NCI-H2171 (cell line): ENCODE measurements around the gene PAK6.

Experiments
- DNase-seq: peaks from one replicate; lab custom pipeline; 2025; lab: John Stamatoyannopoulos, UW

Gene PAK6

DNA sequence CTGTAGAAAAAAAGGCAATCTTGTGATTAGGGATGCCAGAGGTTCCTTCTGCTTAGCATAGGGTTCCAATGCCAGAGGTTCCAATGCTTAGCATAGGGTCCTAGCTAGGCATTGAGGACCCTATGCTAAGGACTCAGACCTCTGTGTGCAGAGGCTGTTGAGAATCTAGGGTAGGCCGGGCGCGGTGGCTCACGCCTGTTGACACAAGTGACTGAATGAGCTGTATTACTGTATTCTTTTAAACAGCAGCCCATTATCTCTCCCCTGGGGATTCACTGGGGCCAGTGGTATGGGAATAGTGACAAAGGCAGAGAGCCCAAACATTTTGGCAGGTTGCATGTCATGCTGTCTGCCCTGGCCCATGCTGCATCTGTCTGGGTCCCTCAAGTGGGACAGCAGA, 16.2 kb downstream of the PAK6 start:
- no peak for DNase-seq

DNA sequence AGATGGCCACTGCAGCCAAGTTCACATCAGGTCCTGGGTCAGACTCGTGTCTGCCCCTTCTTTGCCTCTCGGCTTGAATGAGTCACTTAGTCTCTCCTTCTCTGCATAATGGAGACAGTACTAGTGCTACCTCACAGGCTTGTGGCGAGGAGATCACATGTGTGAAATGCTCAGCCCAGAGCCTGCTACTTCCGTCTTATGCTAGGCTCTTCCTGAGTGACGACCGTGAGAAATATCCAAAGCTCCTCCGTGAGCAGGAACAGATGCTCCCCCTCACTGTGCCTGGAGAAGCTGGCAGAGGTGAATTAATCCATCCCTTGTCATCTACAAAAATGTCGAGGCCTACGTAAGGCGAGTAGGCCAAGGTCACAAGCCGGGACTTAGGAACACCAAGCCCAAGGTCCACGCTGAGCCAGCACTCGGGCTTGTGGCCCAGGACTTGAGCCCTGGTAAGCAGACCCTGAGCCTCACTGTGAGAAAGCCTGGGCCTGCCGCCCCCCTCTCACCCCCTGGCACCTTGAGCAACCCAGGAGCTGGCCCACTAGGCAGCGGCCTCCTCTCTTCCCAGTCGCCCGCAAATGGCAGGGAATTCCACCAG, 17.9 kb downstream of the PAK6 start:
- no peak for DNase-seq

DNA sequence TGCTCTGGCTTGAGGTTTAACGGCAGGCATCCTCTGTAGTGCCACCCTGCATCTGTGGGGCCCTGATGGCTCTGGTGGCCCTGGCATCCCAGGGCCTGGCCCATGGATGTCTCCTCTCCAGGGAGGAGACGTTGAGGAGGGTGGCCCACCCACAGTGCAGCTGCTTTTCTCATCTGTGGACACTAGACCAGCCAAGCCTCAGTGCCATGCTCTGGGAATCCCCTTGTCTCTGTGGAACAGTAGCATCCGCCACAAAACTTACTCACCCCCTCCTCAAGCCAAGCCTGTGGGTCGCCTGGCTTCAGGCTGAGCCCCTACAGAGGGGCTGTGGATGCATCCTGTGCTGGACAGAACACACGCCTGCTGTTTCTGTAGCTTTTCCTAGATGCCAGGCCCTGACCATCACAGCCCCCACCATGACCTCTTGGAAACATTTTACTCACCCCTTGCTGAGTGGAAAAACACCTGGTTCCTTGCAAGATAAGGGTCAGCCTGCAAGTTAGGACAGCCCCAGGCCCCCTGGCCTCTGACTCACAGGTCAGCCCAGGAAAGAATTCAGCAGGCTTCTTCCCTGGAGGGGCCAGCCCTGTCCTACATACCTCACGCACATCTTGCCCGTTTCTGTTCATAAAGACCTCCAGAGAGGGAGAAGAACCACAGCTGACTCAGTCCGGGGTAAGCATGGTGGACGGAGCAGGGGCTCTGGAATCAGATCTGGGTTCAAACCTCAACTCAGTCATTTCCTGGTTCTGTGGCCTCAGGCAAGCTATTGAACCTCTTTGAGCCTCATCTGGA, 19.0 kb downstream of the PAK6 start:
- no peak for DNase-seq

DNA sequence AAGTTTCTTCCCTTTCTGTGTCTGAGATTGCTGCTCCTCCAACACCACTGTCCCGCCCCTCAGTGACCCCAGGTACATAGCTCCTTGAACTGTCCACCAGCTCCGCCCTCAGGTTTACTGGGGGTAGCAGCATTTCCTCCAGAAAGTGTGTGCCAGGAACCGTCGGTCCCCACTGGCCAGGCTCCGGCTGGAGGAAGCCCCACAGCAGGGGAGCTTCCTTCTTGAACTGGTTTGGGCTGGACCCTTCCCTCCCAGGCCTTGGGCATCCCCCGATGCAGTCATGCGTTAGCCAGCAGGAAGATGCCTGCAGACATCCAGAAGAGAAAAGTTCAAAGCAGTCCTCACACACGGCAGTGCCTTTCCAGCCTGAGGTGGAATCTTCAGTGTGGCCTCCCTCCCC, 19.7 kb downstream of the PAK6 start:
- DNase-seq = no peak

DNA sequence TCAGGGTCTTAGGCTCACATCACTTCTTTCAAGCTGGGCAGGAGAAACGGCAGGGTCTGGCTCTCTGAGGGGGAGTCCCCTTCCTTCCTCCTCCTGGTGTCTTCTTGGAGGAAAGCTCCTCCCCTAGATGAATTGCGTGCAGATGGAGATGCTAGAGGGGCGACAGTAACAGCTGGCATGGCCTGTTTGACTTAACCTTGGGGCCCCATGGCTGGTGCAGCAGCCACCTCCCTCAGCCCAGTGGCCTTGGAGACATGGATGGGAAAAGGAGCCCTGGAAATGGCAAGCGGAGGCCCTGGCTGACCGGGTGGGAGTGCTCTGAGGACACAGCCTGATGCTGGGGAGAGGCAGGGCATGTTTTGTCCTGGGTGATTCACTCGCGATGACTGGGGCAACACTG, 20.2 kb downstream of the PAK6 start:
- no peak for DNase-seq

DNA sequence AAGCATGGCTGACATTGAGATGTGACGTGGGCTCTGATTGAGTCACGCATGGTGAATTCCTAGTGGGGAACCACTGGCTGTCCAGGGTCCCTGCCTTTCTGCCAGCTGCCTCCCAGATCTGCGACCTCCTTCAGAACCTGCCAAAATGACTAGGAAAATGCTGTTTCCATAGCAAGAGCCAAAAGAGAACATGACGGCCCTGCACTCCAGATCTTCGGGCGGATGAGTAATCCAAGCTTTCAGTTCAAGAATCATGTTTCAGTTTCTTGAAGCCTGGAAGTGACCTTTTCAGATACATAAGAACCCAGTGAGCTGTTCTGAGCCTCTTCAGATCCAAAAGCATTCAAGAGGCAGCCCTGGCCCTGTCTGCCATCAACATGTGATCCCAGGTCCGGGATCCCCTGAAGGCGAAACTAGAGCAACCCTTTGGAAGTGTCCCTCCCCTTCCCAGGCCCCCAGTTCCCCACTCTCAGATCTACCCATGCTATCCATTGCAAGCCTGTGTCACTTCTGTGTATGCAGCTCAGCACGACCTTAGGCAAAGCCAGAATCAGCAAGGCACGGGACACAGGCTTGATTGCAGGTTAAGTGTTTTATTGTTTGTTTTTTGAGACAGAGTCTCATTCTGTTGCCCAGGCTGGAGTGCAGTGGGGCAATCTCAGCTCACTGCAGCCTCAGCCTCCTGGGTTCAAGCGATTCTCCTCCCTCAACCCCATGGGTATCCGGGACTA, 24.3 kb downstream of the PAK6 start:
- no peak for DNase-seq

DNA sequence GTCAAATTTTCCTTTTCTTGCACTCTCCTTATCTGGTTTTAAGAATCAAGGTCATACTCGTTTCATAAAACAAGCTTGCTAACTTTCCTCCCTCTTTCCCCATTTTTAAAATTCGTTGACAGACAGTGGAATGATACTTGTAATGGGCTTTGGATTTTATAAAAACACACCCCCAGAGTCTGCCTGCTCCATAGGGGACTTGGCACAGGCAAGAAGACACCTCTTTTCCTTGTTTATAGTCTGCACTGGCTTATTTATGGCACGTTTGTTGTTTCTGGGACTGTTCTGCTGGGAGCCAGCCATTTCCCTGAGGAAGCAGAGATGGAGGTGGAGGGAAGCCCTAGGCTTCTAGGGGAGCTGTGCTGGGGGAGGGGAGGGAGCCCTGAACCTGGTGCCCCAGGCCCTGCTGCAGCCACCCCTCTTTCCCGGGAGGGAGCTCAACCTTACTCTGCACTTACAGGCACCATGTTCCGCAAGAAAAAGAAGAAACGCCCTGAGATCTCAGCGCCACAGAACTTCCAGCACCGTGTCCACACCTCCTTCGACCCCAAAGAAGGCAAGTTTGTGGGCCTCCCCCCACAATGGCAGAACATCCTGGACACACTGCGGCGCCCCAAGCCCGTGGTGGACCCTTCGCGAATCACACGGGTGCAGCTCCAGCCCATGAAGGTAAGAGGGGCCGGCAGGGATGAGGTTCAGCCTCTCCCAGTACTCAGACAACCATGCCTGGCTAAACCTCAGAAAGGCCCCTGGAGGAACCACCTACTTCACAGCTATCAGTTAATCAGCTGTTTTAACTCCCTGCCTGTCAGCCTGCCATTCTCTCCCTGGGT, 25.7 kb downstream of the PAK6 start:
- no peak for DNase-seq

DNA sequence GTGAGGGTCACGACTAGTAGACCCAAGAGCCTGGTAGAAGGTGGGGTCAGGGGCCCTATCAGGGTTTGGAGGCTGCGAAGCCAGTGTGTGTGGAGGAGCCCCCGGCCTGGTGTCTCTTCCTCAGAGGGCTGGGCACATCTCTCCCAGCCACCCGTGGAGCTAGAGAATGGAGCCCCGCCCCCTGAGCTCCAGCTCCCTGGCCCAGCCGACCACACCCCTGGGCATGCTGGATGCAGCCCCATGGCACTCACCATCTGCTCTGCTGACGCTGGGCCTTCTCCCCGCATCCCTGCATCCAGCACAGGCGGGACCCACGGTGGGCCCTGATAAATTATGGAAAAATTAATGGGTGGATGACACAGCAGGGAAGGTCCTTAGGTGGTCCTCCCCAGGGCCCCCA, 26.5 kb downstream of the PAK6 start:
- peak; percentile 34 for DNase-seq

DNA sequence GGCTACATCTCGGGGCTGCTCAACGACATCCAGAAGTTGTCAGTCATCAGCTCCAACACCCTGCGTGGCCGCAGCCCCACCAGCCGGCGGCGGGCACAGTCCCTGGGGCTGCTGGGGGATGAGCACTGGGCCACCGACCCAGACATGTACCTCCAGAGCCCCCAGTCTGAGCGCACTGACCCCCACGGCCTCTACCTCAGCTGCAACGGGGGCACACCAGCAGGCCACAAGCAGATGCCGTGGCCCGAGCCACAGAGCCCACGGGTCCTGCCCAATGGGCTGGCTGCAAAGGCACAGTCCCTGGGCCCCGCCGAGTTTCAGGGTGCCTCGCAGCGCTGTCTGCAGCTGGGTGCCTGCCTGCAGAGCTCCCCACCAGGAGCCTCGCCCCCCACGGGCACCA, 27.0 kb downstream of the PAK6 start:
- no peak for DNase-seq

DNA sequence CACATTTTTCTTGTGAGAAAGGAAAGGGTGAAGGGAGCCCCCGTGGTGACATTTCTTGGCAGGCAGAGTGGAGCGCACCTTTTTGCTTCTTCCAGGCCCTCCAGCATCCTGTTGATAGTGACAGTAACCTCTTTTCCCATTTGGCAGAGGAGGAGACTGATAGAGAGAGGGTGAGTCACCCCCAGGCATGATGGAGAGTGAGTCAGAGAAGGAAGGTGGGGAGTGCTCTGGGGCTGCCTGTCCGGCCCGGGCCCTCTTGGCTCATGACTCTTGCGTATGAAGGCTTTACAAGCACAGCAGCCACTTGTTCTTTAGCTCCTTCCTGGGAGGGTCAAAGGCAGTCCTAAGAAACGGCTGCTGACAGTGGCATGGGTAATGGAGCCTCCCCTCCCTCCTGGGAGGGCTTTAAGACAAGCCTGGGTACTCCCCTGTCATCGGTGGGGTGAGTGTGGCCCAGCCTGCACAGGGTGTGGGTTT, 28.0 kb downstream of the PAK6 start:
- no peak for DNase-seq

DNA sequence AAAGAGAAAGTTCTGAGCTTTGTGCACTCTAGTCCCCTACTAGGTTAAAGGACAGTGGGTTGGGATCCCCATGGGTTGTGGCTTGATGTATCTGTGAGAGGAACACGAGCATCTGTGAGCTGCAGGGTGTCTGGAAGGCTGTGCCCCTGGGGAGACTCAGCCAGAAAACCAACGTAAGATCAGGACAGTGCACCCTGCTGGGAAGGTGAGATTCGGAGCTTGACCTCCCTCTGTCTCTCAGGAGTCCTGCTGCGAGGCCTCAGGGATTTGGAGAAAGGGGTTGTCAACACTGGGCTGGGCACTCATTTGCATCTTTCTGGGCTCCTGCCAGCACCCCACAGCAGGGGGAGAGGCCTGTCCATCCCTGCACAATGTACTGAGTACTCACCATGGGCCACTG, 28.8 kb downstream of the PAK6 start:
- DNase-seq = no peak

DNA sequence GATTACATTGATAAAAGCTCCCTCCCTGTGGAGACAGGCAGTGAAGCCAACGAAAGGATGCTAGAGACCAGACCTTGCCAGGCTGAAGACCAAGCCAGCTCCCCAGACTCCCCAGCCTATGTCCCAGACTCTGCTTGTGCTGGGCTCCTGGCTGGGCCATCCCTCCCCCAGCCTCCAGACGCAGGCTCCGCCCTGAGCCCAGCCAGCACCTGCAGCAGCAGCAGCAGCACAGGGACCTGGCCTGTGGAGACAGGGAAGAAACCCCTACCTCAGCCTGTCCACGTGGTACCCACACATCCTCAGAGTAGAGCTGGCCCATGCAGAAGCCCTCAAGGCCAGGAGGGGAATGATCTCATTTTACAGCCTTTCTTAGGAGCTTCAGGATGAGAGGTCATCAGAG, 30.7 kb downstream of the PAK6 start:
- no peak for DNase-seq

DNA sequence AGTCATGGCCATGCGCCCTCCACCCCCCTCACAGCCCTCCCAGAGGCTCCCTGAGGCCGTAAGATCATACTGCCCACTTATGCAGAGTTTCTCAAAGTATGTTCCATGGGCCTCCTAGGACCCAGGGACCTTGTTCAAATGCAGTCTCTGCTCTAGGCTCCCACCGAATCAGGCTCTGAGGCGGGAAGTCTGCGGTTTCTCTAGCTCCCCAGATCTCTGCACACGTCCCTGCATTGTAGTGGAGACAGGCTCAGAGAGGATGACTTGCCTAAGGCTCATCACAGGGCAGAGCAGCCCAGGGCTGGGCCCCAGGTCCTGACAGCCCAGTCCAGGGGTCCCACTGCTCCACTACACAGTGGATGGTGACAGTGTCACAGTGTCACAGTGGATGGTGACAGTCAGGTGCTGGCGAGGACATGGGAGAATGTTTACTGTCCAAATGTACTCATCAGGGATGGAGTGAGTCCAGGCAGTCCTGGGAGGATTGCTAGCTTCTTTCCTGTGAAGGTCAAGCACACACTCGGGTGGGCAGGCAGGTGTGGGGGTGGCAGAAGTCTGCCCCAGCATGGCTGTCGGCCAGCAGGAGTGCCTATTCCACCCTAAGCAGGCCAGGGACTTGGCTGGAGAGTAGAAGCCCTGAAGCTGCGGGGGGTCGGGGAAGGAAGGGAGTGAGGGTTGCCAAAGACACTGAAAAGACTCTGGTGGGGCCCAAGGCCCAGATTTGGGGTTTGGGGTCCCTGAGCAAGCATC, 31.6 kb downstream of the PAK6 start:
- no peak for DNase-seq

DNA sequence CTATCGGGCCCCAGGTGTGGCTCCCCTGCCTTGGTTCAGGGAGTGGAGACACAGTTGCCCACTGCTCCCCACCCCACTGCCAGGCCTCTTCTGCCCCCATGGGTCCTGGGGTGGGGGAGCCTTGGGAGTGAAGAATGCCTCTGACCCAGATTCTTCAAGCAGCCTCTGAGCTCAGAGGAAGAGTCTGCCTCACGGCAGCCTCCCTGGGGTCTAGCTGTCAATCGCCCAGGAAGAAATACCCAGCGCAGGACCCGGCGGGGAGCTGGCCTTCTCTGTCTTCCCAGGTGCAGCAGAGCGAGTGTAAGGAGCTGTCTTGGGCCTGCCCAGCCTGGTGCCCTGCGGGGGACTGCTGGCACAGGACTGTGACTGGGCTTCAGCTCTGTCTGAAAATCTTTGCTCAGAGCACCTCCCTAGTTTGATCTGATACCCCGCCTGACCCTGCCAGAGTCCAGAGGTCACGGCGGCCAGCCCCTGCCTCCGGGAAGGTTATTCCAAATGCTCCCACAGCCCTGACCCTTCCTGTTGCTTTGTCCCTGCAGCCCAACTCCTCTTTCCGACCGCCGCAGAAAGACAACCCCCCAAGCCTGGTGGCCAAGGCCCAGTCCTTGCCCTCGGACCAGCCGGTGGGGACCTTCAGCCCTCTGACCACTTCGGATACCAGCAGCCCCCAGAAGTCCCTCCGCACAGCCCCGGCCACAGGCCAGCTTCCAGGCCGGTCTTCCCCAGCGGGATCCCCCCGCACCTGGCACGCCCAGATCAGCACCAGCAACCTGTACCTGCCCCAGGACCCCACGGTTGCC, 33.0 kb downstream of the PAK6 start:
- DNase-seq = no peak

DNA sequence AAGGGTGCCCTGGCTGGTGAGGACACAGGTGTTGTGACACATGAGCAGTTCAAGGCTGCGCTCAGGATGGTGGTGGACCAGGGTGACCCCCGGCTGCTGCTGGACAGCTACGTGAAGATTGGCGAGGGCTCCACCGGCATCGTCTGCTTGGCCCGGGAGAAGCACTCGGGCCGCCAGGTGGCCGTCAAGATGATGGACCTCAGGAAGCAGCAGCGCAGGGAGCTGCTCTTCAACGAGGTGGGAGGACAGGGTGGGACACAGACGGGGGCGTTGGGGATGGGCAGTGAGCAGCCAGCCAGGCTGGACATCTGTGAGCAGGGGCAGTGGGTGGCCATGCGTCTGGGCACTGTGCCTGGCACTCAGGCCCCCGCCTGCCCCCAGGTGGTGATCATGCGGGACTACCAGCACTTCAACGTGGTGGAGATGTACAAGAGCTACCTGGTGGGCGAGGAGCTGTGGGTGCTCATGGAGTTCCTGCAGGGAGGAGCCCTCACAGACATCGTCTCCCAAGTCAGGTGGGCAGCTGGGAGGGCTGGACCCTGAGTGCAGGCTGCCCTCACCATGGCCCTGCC, 33.7 kb downstream of the PAK6 start:
- DNase-seq = no peak

DNA sequence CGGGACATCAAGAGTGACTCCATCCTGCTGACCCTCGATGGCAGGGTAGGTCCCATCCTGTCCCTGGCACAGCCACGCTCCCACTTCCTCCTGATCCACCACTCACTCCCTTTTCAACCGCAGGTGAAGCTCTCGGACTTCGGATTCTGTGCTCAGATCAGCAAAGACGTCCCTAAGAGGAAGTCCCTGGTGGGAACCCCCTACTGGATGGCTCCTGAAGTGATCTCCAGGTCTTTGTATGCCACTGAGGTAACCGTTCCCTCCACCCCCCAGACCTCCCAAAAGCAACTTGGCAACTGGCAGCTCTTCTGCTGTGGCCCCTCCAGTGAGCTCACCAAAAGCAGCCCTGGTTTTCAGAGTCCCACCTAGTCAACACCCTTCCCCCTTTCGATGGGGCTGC, 34.6 kb downstream of the PAK6 start:
- DNase-seq = no peak

DNA sequence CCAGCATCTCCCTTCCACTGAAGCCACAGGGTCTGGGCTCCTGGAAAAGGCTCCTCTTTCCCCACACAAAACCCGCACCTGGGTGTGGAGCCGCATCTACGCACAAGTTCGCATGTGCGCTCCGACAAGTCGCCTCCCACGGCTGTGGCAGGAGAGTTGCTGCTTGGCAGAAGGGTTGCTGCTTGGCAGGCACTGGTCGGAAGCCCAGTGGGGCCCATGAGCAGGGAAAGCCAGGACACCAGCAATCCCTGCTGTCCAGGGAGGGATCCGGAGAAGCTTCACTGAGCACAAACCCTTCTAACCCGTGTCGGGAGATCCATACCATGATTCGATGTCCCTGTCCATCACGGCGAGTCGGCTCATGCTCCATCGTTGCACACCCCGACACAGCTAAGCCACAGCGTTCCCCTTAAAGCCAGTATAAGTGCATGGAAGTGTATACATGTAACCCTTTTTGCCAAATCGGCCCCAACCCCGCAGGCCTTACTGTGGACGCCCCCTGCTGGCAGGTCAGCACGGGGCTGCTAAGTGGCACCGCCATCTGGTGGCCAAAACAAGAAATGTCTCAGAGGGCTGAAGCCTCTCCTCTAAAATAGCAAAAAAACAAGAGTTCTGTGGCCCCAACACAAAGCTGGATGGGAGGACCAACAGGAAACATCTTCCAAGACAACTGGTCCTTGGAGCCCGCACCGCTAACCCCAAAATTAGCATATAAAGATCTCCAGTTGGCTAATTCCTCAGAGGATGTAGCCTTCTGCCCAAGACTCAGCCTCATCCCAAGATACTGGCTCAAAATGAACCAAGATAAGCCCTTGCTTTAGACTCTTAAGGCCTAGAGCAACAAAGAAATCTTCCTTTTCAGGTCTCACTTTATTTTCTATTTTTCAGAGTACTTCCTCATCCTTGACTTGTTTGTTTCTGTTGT, 35.7 kb downstream of the PAK6 start:
- DNase-seq = peak; percentile 55

DNA sequence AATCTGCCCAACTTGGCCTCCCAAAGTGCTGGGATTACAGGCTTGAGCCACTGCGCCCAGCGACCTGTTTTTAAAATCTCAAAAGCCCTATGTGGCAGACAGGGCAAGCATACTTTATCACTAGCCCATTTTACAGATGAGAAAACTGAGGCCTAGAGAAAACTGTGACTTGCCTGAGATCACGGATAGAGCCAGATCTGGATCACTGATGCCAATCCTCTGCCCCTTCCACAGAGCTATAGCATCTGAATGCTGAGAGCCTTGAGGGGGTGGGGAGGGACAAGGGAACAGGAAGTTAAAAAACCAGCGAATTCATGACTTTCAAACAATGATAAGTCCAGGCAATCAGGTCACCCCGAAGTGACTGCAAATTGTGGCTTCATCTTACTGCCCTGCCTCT, 36.7 kb downstream of the PAK6 start:
- DNase-seq = no peak

DNA sequence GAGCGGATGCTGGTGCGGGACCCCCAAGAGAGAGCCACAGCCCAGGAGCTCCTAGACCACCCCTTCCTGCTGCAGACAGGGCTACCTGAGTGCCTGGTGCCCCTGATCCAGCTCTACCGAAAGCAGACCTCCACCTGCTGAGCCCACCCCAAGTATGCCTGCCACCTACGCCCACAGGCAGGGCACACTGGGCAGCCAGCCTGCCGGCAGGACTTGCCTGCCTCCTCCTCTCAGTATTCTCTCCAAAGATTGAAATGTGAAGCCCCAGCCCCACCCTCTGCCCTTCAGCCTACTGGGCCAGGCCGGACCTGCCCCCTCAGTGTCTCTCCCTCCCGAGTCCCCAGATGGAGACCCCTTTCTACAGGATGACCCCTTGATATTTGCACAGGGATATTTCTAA, 37.1 kb downstream of the PAK6 start:
- DNase-seq = no peak
